Ovary (tissue), 3 donors: Measurements from ENCODE around the gene MPRIP.

ENCODE experiments used
- EP300 ChIP-seq: sonication (generic); formaldehyde crosslinking; IDR thresholded peaks from one replicate; pipeline ENCODE4 v1.6.1; 2017; ENCODE audit warnings: antibody characterized with exemption
- TF ChIP-seq, protein P1 (sequence below), 3 donors: fragments of 450-650 bp in 2 of 3; fragments of 200-600 bp in 1 of 3; IDR thresholded peaks; one replicate each; pipeline versions ENCODE4 v1.5.1 to v1.8.0; 2016 to 2022; ENCODE audit warnings: antibody characterized with exemption in 3 of 3, mild to moderate bottlenecking in 1 of 3
- donor health status: DM: no; HTN: no; CAD: no.

DNA sequence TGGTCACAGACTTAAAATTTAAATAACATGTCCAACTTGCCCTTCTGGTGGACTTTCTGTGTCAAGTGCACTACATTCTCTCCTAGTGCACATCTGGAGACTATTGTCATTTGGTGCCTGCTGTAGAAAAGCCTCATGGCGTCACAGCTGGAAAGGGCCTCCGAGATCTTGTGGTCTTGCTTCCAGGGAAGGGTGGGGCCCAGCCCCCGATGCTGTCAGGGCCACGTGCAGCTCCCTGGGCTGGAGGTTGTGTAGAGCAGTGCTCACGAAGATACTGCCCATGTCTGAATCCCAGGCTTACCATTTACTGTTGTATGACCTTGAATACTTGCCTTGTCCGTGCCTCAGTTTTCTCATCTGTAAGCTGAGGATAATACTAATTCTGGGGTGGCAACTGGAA is 6.8 kb upstream of the MPRIP start:
- TF ChIP-seq, protein P1, sequence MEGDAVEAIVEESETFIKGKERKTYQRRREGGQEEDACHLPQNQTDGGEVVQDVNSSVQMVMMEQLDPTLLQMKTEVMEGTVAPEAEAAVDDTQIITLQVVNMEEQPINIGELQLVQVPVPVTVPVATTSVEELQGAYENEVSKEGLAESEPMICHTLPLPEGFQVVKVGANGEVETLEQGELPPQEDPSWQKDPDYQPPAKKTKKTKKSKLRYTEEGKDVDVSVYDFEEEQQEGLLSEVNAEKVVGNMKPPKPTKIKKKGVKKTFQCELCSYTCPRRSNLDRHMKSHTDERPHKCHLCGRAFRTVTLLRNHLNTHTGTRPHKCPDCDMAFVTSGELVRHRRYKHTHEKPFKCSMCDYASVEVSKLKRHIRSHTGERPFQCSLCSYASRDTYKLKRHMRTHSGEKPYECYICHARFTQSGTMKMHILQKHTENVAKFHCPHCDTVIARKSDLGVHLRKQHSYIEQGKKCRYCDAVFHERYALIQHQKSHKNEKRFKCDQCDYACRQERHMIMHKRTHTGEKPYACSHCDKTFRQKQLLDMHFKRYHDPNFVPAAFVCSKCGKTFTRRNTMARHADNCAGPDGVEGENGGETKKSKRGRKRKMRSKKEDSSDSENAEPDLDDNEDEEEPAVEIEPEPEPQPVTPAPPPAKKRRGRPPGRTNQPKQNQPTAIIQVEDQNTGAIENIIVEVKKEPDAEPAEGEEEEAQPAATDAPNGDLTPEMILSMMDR (IDR thresholded peaks at IDR 0.05), result no peak
- no peak for TF ChIP-seq EP300
